HG03558 (cell line): ENCODE data around the gene WDR73.

Source experiments
- ATAC-seq: cut with Tn5 transposase; IDR thresholded peaks from one replicate; pipeline ENCODE4 v1.9.1; 2021; ENCODE audit warnings: moderate number of reproducible peaks; ENCODE audit not compliant: unreplicated experiment; ENCODE audit errors: extremely low read depth

WDR73 gene

DNA sequence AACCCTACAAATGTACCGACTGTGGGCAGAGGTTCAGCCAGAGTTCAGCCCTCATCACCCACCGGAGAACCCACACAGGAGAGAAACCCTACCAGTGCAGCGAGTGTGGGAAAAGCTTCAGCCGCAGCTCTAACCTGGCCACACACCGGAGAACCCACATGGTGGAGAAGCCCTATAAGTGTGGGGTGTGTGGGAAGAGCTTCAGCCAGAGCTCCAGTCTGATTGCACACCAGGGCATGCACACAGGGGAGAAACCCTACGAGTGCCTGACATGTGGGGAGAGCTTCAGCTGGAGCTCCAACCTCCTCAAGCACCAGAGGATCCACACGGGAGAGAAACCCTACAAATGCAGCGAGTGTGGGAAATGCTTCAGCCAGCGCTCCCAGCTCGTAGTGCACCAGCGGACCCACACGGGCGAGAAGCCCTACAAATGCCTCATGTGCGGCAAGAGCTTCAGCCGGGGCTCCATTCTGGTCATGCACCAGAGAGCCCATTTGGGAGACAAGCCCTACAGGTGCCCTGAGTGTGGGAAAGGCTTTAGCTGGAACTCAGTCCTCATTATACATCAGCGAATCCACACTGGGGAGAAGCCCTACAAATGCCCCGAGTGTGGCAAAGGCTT lies 32.6 kb downstream of the WDR73 start:
- no peak for ATAC-seq

DNA sequence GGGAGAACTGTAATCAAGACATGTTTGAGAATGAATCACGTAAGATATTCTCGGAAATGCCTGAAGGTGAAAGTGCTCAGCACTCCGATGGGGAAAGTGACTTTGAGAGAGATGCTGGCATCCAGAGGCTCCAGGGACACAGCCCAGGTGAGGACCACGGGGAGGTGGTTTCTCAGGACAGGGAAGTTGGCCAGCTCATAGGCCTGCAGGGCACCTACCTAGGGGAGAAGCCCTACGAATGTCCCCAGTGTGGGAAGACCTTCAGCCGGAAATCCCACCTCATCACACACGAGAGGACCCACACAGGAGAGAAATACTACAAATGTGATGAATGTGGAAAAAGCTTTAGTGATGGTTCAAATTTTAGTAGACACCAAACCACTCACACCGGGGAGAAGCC lies 33.5 kb downstream of the WDR73 start:
- no peak for ATAC-seq

- no peak for ATAC-seq
Observed at GRCh38 chr15:84616235-84616634, 37.8 kb downstream of the WDR73 start.

DNA sequence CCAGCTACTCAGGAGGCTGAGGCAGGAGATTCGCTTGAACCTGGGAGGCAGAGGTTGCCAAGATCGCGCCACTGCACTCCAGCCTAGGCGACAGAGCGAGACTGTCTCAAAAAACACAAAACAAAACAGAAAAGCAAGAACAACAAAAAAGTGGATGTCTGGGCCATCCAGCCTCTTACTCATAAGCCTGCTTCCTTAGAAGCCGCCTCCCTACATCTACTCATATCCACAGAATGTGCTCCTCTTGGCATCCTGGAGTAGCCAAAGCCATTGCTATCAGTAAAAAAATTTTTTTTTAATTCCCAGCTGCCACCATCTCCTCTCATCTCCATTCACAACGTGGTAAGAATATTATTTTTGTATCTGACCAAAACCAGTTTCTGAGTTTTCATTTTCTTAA lies 42.5 kb downstream of the WDR73 start:
- ATAC-seq: no peak

DNA sequence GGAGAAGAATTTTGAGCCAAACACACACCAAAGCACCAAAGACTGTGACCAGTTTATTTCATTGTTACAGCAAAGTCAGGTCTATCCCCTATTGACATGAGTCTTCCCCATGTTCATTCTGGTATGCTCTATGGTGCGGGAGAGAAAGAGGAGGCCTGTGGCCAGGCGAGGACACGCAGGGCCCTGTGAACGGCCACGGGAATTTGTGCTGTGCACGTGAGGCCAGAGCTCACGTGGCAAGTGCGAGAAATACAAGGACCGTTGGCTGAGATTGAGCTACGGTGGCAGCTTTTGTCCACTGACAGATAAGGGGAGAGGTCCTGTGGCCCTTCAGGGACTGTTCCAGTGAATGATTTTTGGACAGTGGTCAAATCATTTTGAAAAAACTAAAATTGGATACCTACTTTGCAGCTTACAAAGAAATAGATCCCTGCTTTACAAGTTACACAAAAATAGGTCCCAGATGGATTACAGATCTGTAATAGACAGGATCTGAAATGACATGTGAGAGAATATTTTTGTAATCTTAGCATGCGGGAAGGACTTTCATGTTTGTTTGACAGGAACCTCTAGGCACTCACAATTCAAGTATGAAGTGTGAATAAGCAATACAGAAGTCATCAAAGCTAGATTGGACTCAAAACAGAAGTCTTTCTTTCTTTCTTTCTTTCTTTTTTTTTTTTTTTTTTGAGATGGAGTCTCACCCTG lies 44.1 kb downstream of the WDR73 start:
- no peak for ATAC-seq

DNA sequence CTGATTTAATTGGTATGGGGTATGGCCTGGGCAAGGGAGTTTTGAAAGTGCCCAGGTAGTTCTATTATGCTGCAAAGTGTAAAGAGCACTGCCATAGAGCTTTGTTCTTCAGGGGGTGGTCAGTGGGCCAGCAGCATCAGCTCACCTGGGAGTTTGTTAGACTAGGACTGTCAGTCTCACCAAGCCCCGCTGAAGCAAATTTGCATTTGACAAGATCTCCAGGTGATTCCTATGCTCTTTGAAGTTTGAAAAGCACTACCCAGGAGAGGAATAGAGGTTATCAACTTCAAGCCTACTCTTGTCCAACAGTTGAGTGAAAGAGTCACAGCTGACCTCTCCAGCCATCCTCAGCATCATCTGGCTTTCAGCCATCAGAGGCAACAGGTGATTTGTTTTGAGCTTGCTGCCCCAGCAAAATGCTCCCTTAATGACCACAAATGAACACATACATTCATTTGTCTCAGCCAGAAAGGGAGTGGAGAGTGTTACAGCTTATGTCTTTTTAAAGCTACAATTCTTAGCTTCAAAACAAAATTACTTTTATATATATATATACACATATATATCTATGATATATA lies 45.3 kb downstream of the WDR73 start:
- no peak for ATAC-seq

DNA sequence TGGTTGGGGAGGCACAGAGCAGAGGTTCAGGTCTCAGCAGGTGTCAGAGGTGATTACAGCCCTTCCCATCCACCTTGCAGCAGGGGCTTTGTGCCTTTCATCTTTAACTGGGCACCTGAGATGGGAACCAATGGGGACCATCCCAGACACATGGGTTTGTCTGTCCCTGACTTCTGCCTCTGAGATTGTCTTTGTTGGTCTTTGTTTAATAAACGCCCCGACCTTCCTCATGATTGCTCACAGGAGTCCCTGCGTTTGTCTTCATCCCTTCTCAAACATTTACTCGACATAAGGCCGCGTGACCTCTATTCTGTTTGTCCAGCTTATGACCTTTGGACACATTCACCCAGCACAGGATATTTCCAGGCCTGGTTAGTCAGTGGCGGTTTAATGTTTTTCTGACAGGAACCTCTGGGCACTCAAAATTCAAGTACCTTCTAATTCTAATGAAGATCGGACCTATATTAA lies 47.4 kb downstream of the WDR73 start:
- ATAC-seq: no peak

GRCh38 chr15:84605554-84605882 lies 48.6 kb downstream of the WDR73 start:
- no peak for ATAC-seq

- ATAC-seq: no peak
Observed at GRCh38 chr15:84604826-84605553, 49.1 kb downstream of the WDR73 start.

DNA sequence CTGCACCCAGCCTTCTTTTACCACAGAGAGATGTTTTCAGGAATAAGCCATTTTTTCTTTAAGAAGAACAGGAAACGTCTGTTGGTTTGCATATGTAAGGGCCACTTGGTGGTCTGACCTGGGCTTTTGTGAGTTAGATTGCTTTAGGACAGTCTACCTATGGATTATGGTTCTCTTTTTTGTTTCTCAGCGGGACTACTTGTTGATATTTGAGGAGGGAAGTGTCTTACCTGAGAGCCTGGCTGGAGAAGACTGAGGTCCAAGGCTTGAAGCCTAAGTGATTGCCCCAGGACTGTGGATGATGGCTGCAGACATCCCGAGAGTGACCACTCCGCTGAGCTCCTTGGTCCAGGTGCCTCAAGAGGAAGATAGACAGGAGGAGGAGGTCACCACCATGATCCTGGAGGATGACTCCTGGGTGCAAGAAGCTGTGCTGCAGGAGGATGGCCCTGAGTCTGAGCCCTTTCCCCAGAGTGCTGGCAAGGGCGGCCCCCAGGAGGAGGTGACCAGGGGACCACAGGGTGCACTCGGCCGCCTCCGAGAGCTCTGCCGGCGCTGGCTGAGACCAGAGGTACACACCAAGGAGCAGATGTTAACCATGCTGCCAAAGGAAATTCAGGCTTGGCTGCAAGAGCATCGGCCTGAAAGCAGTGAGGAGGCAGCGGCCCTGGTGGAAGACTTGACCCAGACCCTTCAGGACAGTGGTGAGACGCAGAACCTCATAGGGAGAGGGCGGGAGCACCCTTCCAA lies 50.3 kb downstream of the WDR73 start:
- no peak for ATAC-seq

DNA sequence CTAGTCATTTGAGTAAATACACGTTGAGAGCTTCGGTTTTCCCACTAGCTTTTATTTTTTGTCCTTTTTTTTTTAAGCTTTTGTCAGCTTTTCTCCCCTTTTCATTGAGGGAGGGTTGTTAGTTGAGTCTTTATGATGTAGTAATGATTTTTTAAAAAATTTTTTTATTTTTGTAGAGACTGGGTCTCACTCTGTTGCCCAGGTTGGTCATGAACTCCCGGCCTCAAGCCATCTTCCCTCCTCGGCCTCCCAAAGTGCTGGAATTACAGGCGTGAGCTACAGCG lies 52.6 kb downstream of the WDR73 start:
- ATAC-seq: no peak

GRCh38 chr15:84600687-84601554 lies 53.2 kb downstream of the WDR73 start, which contains the start of gene ZSCAN2:
Gene ZSCAN2, plus strand, starts transcription at chr15:84601009. Its CDS starts 2,919 bp downstream, at chr15:84603928.
- peak; percentile 75 for ATAC-seq

DNA sequence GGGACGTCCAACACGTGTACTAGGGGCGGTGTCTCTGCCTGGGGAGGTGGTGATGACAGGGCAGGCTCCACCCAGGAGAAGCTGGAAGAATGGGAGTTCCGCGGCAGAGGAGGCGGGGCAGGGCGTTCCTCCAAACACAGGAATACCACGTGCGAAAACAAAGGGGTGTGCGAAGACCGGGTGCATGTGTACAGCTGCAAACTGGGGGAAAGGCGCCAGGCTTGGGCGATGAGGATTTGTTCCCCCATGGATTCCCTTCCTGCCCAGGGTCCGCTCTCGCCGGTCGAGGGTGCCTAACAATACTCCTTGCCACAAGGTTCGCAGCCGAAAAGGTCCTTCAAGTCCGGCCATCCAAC lies 53.8 kb downstream of the WDR73 start:
- ATAC-seq: no peak

DNA sequence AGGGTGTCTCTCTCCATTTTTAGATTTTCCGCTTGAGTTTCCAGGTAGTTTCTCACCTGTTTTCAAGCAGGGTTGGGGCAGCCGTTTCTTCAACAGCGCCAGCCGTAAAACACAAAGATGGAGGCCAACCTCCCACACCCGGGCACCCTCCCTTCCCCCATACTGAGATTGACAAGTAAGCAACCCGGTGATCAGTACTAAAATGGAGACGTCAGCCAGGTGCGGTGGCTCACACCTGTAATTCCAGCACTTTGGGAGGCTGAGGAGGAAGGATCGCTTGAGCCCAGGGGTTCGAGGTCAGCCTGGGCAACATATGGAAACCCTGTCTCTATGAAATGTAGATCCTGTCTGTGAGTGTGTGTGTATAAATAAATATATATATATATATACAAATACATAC lies 54.2 kb downstream of the WDR73 start:
- no peak for ATAC-seq

- ATAC-seq: no peak
Observed at GRCh38 chr15:84598993-84599392, 55.1 kb downstream of the WDR73 start.

GRCh38 chr15:84598250-84598649 lies 55.8 kb downstream of the WDR73 start:
- no peak for ATAC-seq

- ATAC-seq: no peak
Observed at GRCh38 chr15:84597296-84597695, 56.8 kb downstream of the WDR73 start.

DNA sequence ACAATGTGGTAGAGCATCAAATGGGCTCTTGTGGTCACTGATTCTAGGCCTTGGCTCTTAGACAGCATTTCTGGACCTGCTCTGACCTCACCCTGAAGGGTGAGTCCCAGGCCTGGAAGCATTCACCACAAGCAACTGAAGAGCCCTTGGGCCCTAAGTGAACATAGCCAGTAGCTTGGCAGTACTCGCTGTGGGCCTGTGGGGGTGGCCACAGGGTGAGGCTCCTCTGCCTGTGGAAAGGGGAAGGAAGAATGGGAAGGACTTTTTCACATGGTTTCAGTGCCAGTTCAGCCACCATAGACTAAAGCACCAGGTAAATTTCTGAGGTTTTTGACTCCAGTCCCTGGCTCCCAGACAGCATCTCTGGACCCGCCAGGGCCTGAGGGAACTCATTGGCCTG lies 58.4 kb downstream of the WDR73 start:
- no peak for ATAC-seq

GRCh38 chr15:84594617-84595290 lies 59.3 kb downstream of the WDR73 start:
- no peak for ATAC-seq
